Measurements from ENCODE around the gene KARS1.

The KARS1 gene

DNA sequence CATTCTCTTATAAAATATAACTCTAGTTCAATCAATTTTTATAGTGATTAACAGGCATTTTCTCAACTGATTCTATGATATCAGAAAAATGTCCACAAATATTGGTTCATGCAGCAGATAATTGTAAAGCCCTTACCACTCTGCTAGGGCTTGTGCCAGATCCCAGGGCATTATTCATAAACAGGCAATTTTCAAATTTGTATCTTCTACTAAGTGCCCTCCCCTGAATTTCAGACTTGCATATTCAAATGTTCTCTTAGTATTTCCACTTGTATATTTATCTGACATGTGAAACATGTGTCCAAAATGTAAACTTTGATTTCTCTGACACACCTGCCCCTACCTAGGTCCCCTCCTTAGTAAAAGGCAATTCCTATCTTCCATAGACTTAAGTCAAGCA lies 20.0 kb upstream of the KARS1 start:
- no peak overlapping the region for H3K9ac ChIP-seq (ENCODE audit: low read length)
- no peak overlapping the region for H3K27ac ChIP-seq (ENCODE audit: low read depth, low read length, poor library complexity, severe bottlenecking)
- H3K27me3 ChIP-seq (ENCODE audit: insufficient read depth, low read length) = no peaks in the 10 kb centered on the region
- H3K4me2 ChIP-seq (ENCODE audit: low read length) = no peak overlapping the region
- TF ChIP-seq, protein P1, sequence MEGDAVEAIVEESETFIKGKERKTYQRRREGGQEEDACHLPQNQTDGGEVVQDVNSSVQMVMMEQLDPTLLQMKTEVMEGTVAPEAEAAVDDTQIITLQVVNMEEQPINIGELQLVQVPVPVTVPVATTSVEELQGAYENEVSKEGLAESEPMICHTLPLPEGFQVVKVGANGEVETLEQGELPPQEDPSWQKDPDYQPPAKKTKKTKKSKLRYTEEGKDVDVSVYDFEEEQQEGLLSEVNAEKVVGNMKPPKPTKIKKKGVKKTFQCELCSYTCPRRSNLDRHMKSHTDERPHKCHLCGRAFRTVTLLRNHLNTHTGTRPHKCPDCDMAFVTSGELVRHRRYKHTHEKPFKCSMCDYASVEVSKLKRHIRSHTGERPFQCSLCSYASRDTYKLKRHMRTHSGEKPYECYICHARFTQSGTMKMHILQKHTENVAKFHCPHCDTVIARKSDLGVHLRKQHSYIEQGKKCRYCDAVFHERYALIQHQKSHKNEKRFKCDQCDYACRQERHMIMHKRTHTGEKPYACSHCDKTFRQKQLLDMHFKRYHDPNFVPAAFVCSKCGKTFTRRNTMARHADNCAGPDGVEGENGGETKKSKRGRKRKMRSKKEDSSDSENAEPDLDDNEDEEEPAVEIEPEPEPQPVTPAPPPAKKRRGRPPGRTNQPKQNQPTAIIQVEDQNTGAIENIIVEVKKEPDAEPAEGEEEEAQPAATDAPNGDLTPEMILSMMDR (IDR thresholded peaks at IDR 0.05; ENCODE audit: low read length) = no peak
- TF ChIP-seq EZH2 (IDR thresholded peaks at IDR 0.05; ENCODE audit: borderline replicate concordance, low read length) = no peak
- H3K9me2 ChIP-seq (ENCODE audit: low read depth, low read length) = no peaks in the 10 kb centered on the region
- no peak overlapping the region for H2AFZ ChIP-seq (ENCODE audit: low read length)
- no peaks in the 10 kb centered on the region for H3K9me3 ChIP-seq (ENCODE audit: low read length)
- H3K4me3 ChIP-seq (ENCODE audit: low read depth, low read length, poor library complexity, severe bottlenecking) = no peak overlapping the region
- no peaks in the 10 kb centered on the region for H3K79me2 ChIP-seq (ENCODE audit: insufficient read depth, low read length)
- H3K4me1 ChIP-seq (ENCODE audit: insufficient read depth, low read length, severe bottlenecking) = no peaks in the 10 kb centered on the region
- H3F3A ChIP-seq (ENCODE audit: insufficient read depth, low read length) = no peaks in the 10 kb centered on the region
- H4K20me1 ChIP-seq (ENCODE audit: insufficient read depth, low read length) = no peaks in the 10 kb centered on the region
- no peaks in the 10 kb centered on the region for H3K36me3 ChIP-seq (ENCODE audit: insufficient read depth, low read length)

DNA sequence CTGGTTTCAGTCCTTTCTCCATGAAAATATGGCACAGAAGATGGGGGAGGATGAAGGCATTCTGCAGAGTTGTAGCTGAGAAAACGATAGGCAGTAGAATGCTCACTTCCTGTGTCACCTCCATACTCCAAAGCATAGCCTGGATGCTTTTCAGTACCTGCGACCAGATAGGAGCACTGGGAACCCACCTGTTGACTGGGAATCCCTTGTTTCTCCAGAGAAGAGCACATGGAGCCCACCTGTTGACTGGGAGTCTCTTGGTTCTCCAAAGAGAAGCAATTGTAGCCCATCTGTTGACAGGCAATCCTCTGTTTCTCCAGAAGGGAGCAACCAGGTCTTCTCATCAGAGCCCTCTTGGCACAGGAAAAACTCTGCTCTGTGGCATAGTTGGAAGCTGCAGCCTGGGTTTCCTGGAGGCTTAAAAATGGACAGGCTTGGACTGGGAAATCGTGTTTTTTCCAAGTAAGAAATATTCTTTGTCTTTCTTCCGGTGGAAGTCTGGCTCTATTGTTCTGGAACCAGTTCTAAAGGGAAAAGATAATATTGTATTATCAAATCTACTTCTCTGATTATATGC lies 13.3 kb upstream of the KARS1 start:
- Histone ChIP-seq H3K4me1 (ENCODE audit: insufficient read depth, low read length, severe bottlenecking) (no peaks in the 10 kb centered on the region), H3K79me2 (ENCODE audit: insufficient read depth, low read length) (no peaks in the 10 kb centered on the region), H4K20me1 (ENCODE audit: insufficient read depth, low read length) (no peaks in the 10 kb centered on the region), H2AFZ (ENCODE audit: low read length) (no peak overlapping the region), H3K27me3 (ENCODE audit: insufficient read depth, low read length) (no peaks in the 10 kb centered on the region), H3K27ac (ENCODE audit: low read depth, low read length, poor library complexity, severe bottlenecking) (no peak overlapping the region), H3K9me2 (ENCODE audit: low read depth, low read length) (no peaks in the 10 kb centered on the region), H3K4me2 (ENCODE audit: low read length) (no peak overlapping the region), H3F3A (ENCODE audit: insufficient read depth, low read length) (no peaks in the 10 kb centered on the region), H3K36me3 (ENCODE audit: insufficient read depth, low read length) (peaks cover 33% of the 10 kb centered on the region), H3K4me3 (ENCODE audit: low read depth, low read length, poor library complexity, severe bottlenecking) (no peak overlapping the region), H3K9ac (ENCODE audit: low read length) (no peak overlapping the region), H3K9me3 (ENCODE audit: low read length) (no peaks in the 10 kb centered on the region)
- TF ChIP-seq EZH2 (IDR thresholded peaks at IDR 0.05; ENCODE audit: borderline replicate concordance, low read length) = no peak
- TF ChIP-seq, protein P1 (IDR thresholded peaks at IDR 0.05; ENCODE audit: low read length) = no peak

DNA sequence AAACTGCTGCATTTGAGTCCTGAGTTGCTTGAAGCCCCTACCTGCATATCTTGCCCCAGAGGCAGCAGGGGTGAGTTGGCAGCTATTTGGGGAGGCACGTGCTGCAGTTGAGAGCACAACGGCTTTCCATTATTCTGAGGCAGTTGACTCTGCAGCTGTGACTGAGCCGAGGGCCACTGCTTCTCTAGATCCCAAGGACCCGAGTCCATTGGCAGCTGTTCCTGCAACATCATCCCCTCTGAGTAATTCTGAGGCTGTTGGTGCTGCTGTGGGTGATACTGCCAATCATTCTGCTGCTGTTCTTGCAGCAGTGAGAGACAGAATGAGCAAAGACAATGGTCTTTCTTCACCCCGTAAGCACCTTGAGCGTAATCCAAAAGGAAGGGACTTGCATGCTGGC lies 12.9 kb upstream of the KARS1 start:
- no peaks in the 10 kb centered on the region for H3K9me3 ChIP-seq (ENCODE audit: low read length)
- H4K20me1 ChIP-seq (ENCODE audit: insufficient read depth, low read length) = no peaks in the 10 kb centered on the region
- no peaks in the 10 kb centered on the region for H3K9me2 ChIP-seq (ENCODE audit: low read depth, low read length)
- no peak overlapping the region for H3K27ac ChIP-seq (ENCODE audit: low read depth, low read length, poor library complexity, severe bottlenecking)
- H2AFZ ChIP-seq (ENCODE audit: low read length) = no peak overlapping the region
- H3K4me2 ChIP-seq (ENCODE audit: low read length) = no peak overlapping the region
- no peak for TF ChIP-seq EZH2 (IDR thresholded peaks at IDR 0.05; ENCODE audit: borderline replicate concordance, low read length)
- TF ChIP-seq, protein P1 (IDR thresholded peaks at IDR 0.05; ENCODE audit: low read length) = no peak
- H3K27me3 ChIP-seq (ENCODE audit: insufficient read depth, low read length) = no peaks in the 10 kb centered on the region
- H3K79me2 ChIP-seq (ENCODE audit: insufficient read depth, low read length) = no peaks in the 10 kb centered on the region
- H3K4me1 ChIP-seq (ENCODE audit: insufficient read depth, low read length, severe bottlenecking) = no peaks in the 10 kb centered on the region
- H3K9ac ChIP-seq (ENCODE audit: low read length) = no peak overlapping the region
- no peak overlapping the region for H3K4me3 ChIP-seq (ENCODE audit: low read depth, low read length, poor library complexity, severe bottlenecking)
- H3K36me3 ChIP-seq (ENCODE audit: insufficient read depth, low read length) = peaks cover 38% of the 10 kb centered on the region
- H3F3A ChIP-seq (ENCODE audit: insufficient read depth, low read length) = no peaks in the 10 kb centered on the region
